HG03196 (cell line): ENCODE results near the gene RUNX1.

Experiments used
- ATAC-seq: cut with Tn5 transposase; IDR thresholded peaks from one replicate; pipeline ENCODE4 v1.9.1; 2021; ENCODE audit not compliant: unreplicated experiment

RUNX1 gene

DNA sequence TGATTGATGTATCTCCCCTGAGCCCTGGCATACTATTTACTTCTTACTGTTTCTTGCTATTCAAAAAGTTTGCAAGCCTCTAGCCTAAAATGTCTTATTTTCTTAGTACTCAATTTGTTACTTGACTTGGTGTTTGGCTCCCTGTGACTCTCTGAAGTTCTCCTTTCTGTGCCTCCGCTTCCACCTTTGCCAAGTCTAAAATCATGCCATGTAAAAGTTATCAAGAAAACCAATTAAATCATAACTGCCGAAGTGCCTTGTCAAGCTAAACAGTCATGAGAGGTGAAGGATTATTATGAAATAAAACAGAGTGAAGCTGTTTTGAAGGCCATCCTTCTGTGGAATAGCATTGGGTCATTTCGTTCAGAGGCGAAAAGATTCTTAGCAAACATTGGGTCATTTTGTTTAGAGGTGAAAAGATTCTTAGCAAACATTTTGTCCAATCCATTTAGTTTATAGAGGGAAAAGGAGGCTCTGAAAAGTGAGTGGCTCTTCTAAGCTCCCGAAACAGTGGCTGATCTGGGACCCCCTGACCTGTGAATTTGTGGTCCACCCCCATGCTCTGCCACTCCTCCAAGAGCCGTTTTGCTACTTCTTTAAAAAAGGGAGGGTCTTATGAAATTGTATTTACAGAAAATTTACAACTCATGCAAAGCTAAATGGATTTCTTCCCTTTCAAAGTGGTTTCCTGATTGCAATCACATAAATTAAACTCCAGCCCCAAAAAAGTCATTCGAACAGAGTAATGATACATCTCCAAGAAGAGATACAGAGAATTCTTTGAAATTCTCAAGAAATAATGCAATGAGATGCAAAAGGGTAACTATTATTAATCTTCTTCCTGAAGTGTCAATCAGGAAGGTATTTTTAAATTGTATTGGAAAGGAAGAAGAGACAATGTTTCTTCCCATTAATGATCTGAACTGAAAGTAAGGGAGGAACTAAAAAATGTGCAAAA, 141.4 kb downstream of the RUNX1 start:
- no peak for ATAC-seq

DNA sequence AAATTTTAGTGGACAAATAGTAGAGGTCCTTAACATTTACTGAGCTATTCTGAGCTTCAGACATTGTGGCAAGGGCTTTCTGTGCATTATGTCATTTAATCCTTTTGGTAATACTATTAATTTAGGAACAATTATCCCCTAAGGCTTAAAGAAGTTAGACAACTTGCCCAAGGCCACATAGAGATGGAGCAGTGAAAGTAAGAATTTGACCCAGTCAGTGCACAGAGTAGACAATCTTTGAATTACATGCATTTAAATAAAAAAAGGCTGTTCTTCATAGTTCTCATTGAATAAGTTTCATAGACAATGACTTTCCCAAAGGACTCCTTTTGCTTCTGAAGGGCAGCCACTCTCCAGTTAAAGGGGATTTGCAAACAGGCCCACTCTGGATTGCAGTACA, 142.7 kb downstream of the RUNX1 start:
- ATAC-seq, result no peak

DNA sequence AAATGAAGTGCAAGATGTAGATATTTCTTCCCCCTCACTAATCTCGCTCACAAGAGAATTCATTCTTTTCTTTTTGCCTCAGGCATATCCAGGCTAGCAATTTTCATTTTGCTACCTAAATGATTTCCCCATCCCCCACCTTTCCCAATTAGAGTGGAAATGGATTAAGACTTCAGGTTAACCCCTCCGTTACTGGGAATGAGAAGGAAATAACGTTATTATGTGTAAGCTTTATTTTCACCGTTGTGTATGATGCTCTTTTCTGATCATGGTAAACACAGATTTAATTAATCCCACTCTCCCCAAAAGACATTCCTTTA, 143.9 kb downstream of the RUNX1 start:
- no peak for ATAC-seq

DNA sequence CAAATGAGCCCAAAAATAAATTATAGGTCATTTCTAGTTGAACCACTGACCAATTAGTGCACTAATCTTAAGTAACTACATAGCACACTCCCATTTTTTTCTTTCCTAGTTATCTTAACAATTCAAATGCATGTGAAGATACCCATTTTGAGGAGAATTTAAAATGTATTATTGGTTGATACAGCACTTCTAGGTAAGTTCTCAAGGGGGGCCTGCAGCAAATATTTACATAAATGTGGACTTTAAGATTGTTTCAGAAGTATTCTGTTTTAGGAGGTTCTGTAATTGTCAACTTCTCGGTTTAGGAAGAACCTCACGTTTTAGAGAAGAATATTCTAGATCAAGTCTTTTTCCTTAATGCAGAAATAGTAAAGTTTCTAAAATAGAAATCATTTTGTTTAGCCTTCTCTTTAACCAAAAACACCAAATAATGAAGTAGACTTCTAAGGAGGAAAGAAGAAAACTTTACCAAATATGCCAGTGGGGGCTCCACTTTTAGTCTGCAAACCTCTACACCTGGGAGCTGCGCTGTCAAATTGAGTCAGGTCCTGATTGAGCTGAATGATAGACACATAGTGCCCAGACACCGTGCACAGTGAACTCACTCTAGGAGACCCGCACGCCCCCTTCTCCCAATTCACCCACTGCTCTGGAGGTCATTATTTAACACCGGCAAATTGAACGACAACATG, 144.4 kb downstream of the RUNX1 start:
- ATAC-seq, result no peak

DNA sequence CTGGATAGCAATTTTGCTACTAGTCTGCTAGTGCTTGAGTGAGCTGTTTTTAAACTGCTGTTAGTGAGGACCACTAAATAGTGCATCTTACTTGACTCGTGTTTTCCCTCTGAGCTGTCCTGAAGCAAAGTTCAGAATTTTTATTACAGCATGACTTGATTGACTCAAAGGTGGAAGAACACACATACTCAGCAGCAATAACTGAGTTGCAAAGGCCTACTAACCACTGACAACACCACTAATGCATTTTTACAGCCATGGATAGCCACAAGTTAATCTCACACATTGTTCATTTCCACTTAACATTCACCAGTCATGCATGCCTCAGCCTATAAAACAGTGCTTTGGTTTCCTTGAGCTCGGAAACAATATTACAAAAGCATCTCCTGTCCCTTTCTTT, 148.7 kb downstream of the RUNX1 start:
- no peak for ATAC-seq

DNA sequence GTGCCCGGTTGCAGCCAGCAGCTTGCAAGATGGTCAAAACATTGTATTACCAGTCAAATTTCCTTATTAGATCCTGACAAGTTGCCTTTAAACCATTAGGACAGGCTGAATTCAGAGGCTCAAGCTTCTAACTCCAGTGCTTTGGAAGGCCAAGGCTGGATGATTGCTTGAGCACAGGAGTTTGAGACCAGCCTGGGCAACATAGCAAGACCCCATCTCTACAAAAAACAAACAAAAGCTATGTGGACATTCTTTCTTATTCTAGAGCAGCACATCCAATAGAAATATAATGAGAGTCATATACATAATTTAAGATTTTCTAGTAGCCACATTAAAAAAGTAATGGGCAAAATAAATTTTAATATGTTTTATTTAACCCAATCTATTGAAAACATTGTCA, 149.3 kb downstream of the RUNX1 start:
- no peak for ATAC-seq

DNA sequence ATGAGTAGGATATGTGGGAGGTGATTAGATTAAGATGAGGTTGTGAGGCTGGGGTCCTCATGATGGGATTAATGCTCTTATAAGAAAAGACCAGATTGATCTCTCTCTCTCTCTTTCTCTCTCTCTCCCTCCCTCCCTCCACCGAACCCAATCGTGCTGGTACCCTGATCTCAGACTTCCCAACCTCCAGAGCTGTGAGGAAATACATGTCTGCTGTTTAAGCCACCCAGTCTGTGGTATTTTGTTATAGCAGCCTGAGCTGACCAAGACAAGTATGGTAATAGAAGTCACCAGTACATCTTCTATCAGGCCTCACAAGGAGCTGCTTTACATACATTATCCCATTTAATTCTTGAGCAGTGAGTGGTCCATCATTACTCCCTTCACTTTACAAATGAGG, 149.8 kb downstream of the RUNX1 start:
- ATAC-seq, result no peak

DNA sequence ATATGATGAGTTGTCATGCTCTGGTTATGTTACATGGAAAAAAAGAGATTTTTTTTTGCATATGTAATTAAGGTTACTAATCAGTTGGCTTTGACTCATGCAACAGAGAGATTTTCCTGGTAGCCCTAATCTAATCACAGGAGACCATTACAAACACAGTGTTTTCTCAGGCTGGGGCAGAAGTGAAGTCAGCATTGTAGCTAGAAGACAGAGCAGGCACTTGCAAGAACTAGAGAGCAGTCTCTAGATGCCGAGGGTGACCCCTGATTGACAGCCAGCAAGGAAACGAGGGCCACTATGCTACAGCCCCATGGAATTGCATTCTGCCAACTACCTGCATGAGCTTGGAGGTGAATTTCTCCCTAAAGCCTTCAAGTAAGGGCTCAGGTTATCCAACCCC, 151.3 kb downstream of the RUNX1 start:
- ATAC-seq, result no peak

DNA sequence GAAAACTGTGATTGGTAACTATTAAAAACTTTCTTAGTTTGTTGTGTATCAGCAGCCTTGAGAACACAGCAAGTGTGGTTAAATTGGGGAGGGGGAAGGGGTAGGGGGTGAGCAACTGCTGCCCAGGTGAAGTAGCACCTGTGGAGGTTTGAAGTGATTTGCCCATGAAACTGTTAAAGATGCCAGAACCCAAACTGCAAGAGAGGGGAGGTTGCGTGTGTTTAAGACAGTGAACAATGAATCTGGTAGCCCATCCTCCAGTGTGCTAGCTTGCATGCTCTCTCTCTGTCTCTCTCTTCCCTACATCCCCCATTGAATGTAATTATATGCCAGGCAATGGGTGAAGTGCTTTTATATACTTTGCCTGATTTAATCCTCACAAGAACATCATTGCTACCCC, 154.7 kb downstream of the RUNX1 start:
- no peak for ATAC-seq

DNA sequence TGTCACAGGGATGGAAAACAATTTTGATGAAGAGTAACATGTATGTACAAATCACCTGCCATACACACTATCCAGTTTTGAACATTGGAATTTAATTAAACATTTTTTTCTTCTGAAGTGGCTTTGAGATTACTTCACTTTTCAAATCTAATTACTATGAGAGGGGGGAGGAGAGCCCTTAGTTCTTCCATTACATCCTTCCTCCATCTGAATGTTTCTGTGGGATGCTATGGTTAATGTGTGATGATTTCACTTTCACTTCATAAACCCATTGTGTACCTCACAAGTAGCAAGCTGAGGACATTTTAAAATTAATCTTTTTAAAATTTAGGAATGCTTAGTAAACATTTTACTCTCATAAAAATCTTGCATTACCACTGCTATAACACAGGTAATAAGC, 156.9 kb downstream of the RUNX1 start:
- no peak for ATAC-seq

DNA sequence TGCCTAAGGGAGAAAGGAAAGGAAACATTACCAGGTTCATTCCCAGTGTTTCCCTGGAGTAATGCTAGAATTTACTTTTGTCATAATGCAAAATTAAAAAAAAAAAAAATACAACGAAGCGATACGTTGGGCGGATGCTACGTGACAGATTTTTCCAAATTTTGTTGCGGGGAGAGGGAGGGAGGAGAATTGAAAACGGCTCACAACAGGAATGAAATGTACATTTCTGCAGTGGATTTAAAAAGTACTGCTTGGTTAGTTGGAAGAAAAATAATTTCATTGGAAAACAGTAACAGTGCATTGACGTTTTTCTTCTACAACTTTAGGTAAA, 157.5 kb downstream of the RUNX1 start:
- ATAC-seq, result no peak

DNA sequence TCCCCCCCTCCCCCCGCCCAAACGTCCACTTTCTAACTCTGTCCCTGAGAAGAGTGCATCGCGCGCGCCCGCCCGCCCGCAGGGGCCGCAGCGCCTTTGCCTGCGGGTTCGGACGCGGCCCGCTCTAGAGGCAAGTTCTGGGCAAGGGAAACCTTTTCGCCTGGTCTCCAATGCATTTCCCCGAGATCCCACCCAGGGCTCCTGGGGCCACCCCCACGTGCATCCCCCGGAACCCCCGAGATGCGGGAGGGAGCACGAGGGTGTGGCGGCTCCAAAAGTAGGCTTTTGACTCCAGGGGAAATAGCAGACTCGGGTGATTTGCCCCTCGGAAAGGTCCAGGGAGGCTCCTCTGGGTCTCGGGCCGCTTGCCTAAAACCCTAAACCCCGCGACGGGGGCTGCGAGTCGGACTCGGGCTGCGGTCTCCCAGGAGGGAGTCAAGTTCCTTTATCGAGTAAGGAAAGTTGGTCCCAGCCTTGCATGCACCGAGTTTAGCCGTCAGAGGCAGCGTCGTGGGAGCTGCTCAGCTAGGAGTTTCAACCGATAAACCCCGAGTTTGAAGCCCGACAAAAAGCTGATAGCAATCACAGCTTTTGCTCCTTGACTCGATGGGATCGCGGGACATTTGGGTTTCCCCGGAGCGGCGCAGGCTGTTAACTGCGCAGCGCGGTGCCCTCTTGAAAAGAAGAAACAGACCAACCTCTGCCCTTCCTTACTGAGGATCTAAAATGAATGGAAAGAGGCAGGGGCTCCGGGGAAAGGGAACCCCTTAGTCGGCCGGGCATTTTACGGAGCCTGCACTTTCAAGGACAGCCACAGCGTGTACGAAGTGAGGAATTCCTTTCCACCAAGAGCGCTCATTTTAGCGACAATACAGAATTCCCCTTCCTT, 158.1 kb downstream of the RUNX1 start:
- no peak for ATAC-seq

DNA sequence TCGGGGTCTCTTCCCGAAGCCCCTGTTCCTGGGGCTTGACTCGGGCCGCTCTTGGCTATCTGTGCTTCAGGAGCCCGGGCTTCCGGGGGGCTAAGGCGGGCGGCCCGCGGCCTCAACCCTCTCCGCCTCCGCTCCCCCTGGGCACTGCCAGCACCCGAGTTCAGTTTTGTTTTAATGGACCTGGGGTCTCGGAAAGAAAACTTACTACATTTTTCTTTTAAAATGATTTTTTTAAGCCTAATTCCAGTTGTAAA, 158.7 kb downstream of the RUNX1 start:
- ATAC-seq, result no peak

DNA sequence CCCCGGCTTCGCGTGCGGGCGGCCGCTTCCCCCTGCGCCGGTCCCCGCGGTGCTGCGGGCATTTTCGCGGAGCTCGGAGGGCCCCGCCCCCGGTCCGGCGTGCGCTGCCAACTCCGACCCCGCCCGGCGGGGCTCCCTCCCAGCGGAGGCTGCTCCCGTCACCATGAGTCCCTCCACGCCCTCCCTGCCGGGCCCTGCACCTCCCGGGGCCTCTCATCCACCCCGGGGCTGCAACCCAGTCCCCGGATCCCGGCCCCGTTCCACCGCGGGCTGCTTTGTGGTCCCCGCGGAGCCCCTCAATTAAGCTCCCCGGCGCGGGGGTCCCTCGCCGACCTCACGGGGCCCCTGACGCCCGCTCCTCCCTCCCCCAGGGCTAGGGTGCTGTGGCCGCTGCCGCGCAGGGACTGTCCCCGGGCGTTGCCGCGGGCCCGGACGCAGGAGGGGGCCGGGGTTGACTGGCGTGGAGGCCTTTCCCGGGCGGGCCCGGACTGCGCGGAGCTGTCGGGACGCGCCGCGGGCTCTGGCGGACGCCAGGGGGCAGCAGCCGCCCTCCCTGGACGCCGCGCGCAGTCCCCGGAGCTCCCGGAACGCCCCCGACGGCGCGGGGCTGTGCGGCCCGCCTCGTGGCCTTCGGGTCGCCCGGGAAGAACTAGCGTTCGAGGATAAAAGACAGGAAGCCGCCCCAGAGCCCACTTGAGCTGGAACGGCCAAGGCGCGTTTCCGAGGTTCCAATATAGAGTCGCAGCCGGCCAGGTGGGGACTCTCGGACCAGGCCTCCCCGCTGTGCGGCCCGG, 159.2 kb downstream of the RUNX1 start:
- peak; percentile 40 for ATAC-seq

DNA sequence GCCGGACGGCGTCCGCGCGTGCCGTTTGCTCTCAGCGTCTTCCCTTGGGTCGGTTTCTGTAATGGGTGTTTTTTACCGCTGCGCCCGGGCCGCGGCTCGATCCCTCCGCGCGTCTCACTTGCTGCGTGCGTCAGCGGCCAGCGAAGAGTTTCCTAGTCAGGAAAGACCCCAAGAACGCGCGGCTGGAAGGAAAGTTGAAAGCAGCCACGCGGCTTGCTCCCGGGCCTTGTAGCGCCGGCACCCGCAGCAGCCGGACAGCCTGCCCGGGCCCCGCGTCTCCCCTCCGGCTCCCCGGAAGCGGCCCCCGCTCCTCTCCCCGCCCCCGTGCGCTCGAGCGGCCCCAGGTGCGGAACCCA, 159.8 kb downstream of the RUNX1 start:
- ATAC-seq, result peak; percentile 15

DNA sequence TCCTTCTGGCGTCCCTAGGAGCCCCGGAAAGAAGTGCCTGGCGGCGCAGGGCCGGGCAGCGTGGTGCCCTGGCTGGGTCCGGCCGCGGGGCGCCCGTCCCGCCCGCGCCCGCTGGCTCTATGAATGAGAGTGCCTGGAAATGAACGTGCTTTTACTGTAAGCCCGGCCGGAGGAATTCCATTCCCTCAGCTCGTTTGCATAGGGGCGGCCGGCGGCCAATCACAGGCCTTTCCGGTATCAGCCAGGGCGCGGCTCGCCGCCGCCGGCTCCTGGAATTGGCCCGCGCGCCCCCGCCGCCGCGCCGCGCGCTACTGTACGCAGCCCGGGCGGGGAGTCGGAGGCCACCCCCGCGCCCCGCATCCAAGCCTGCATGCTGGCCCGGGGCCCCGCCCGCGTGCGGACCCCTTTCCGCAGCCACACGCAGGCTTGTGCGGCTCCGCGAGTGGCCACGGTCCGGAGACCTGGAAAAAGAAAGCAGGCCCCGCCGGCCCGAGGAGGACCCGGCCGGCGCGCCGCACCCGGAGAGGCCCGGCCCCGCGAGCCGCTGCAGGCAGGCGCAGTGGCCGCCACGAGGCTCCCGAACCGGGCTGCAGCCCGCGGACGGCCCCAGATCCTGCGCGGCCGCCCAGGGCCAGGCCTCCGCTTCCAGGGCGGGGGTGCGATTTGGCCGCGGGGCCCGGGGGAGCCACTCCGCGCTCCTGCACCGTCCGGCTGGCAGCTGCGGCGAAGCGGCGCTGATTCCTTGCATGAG, 160.4 kb downstream of the RUNX1 start:
- ATAC-seq, result peak; percentile 57

DNA sequence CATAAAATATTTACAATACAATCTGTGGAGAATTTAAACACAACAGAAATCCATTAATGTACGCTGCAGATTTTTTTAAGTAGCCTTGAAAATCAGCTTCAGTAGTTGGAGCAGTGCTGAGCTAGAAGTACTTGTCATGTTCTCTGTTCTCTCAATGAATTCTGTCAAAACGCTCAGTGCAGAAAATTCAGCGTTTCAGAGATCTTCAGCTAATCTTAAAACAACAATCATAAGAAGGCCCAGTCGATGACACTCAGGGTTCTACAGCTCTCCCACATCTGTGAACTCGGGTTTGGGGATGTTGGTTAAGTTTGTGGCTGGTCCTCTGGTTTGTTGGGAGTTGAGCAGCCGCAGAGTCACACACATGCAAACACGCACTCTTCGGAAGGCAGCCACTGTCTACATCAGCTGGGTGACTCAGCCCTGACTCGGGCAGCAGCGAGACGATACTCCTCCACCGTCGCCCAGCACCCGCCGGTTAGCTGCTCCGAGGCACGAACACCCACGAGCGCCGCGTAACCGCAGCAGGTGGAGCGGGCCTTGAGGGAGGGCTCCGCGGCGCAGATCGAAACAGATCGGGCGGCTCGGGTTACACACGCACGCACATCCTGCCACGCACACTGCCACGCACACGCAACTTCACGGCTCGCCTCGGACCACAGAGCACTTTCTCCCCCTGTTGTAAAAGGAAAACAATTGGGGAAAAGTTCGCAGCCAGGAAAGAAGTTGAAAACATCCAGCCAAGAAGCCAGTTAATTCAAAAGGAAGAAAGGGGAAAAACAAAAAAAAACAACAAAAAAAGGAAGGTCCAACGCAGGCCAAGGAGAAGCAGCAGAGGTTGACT, 161.2 kb downstream of the RUNX1 start:
- peak; percentile 31 for ATAC-seq

DNA sequence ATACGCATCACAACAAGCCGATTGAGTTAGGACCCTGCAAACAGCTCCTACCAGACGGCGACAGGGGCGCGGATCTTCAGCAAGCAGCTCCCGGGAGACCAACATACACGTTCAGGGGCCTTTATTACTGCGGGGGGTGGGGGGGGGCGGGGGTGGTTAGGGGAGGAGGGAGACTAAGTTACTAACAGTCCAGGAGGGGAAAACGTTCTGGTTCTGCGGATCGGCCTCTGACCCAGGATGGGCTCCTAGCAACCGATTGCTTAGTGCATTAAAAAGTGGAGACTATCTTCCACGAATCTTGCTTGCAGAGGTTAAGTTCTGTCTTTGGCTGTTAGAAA, 162.0 kb downstream of the RUNX1 start:
- no peak for ATAC-seq

DNA sequence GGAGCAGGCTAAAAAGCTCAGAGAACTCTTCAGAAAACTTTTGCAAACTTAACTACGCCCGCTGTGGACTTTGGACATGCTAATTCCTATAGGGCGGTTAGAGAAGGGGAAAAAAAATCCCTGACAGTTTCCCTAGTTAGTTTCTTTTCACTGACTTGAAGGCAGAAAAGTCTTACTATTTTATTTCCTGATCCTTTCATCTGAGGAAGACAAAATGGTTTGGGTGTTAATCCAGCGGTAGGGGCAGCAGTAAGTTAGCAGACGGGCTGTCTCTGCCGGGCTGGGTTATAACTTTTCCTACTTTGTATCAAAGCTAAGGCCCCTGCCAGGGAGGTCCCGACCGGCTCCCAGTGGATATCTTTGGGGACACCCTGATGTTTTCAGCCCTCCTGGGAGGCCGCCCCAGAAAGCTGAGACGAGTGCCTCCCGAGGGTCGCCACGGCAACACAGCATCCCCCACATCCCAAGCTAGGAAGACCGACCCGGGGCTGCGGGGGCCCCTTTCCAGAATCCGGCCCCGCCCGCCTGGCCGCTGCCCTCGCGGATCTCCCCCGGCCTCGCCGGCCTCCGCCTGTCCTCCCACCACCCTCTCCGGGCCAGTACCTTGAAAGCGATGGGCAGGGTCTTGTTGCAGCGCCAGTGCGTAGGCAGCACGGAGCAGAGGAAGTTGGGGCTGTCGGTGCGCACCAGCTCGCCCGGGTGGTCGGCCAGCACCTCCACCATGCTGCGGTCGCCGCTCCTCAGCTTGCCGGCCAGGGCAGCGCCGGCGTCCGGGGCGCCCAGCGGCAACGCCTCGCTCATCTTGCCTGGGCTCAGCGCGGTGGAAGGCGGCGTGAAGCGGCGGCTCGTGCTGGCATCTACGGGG, 162.6 kb downstream of the RUNX1 start:
- ATAC-seq, result no peak
